Hepatocyte (in vitro differentiated cells): ENCODE data around the gene BORCS5. TPM values are rescaled to one million over a fixed set of nuclear protein-coding genes. Genes with fewer than 3 reads are reported as not detected.

Experiments
- DNase-seq: peaks from one replicate; pipeline ENCODE4 v3.0.0-alpha.2; 2016; ENCODE audit warnings: low spot score
- H2AFZ ChIP-seq: fragments of 200-600 bp; sonication (generic); 2 replicates; pipeline ENCODE4 v1.6.0; 2016; ENCODE audit warnings: antibody characterized with exemption, mild to moderate bottlenecking
- H3K27ac ChIP-seq: fragments of 200-600 bp; sonication (generic); 2 replicates; pipeline ENCODE4 v1.5.1; 2016; ENCODE audit warnings: mild to moderate bottlenecking
- H3K27me3 ChIP-seq: fragments of 200-600 bp; sonication (generic); 2 replicates; pipeline ENCODE4 v1.6.1; 2016
- H3K36me3 ChIP-seq: fragments of 200-600 bp; sonication (generic); replicated peaks from 2 replicates; pipeline ENCODE4 v1.5.1; 2016; ENCODE audit warnings: low read depth; ENCODE audit not compliant: insufficient read depth
- H3K4me1 ChIP-seq: fragments of 200-600 bp; sonication (generic); 2 replicates; pipeline ENCODE4 v1.5.1; 2016; ENCODE audit warnings: mild to moderate bottlenecking, moderate library complexity; ENCODE audit not compliant: insufficient read depth
- H3K4me2 ChIP-seq: fragments of 200-600 bp; sonication (generic); 2 replicates; pipeline ENCODE4 v1.6.0; 2016
- H3K4me3 ChIP-seq: fragments of 200-600 bp; sonication (generic); 2 replicates; pipeline ENCODE4 v1.5.1; 2016; ENCODE audit warnings: mild to moderate bottlenecking
- H3K79me2 ChIP-seq: fragments of 200-600 bp; sonication (generic); 2 replicates; pipeline ENCODE4 v1.6.0; 2017; ENCODE audit warnings: mild to moderate bottlenecking
- H3K9me2 ChIP-seq: fragments of 200-600 bp; sonication (generic); replicated peaks from 2 replicates; pipeline ENCODE4 v1.6.0; 2017; ENCODE audit warnings: mild to moderate bottlenecking; ENCODE audit not compliant: insufficient read depth
- H3K9me3 ChIP-seq: fragments of 200-600 bp; sonication (generic); 2 replicates; pipeline ENCODE4 v1.5.1; 2016; ENCODE audit warnings: low read depth, mild to moderate bottlenecking
- H4K20me1 ChIP-seq: fragments of 200-600 bp; sonication (generic); 2 replicates; pipeline ENCODE4 v1.6.0; 2016; ENCODE audit warnings: mild to moderate bottlenecking; ENCODE audit not compliant: insufficient read depth, poor library complexity, severe bottlenecking
- CTCF ChIP-seq: fragments of 200-600 bp; sonication (generic); IDR thresholded peaks from 2 replicates; pipeline ENCODE4 v1.5.1; 2016; ENCODE audit warnings: antibody characterized with exemption, mild to moderate bottlenecking; ENCODE audit not compliant: poor library complexity
- EZH2 ChIP-seq: fragments of 200-600 bp; sonication (generic); IDR thresholded peaks from 2 replicates; pipeline ENCODE4 v1.6.1; 2016; ENCODE audit warnings: antibody characterized with exemption, mild to moderate bottlenecking, borderline replicate concordance
- EZH2phosphoT487 ChIP-seq: fragments of 200-600 bp; sonication (generic); IDR thresholded peaks from one replicate; pipeline ENCODE4 v1.6.1; 2018; ENCODE audit warnings: antibody characterized with exemption, mild to moderate bottlenecking, low read depth, moderate library complexity; ENCODE audit not compliant: unreplicated experiment, severe bottlenecking
- WGBS: methylation state at CpG from one replicate; pipeline ENCODE4 v1.1.6; 2016; ENCODE audit warnings: low lambda C conversion rate; ENCODE audit errors: missing lambda C conversion rate; 5-methylcytosine and 5-hydroxymethylcytosine counted together
- polyA plus RNA-seq: library from polyadenylated mRNA; unstranded; fragments of >200 nt; fragmentation: Nextera tagmentation; extraction: Ambion mirVana; gene quantifications from 2 replicates; pipeline ENCODE4 v1.2.1, GENCODE V29; 2016
- total RNA-seq: library from RNA; depleted of rRNA; stranded (reverse); fragments of >200 nt; gene quantifications from 2 replicates; pipeline ENCODE4 v1.2.3, GENCODE V29; 2014

BORCS5 gene
- total and polyA plus RNA-seq, 2 experiments from 2014 or later, result 6.6 to 11.2 TPM

DNA sequence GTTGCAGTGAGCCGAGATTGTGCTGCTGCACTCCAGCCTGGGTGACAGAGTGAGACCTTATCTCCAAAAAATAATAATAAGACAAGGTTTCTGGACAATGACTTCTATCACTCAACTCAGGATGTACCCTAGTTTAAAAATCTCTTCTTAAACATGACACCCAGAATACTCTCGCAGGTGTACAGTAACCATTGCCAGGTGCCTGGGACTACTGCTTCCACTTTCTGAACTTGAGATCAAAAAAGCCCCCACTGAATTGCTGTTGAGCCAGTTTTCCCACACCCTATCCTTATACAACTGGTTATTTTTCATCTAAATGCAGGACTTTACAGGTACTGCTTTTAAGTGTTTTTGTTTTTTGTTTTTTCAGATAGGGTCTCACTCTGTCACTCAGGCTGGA, 36.3 kb downstream of the BORCS5 start:
- peak overlapping the region; percentile 78 for H3K27ac ChIP-seq
- H3K36me3 ChIP-seq, result no peaks in the 10 kb centered on the region
- no peak overlapping the region for H2AFZ ChIP-seq
- TF ChIP-seq EZH2phosphoT487, result no peak
- TF ChIP-seq CTCF, result no peak
- TF ChIP-seq EZH2, result no peak
- H3K9me3 ChIP-seq, result no peaks in the 10 kb centered on the region
- no peak for DNase-seq
- H3K4me1 ChIP-seq, result peaks cover 9% of the 10 kb centered on the region
- H3K79me2 ChIP-seq, result peaks cover 9% of the 10 kb centered on the region
- no peak overlapping the region for H3K4me3 ChIP-seq
- WGBS, result 87% methylated on average over 2 of the region's 2 CpGs
- no peaks in the 10 kb centered on the region for H3K9me2 ChIP-seq
- H3K4me2 ChIP-seq, result no peak overlapping the region
- no peaks in the 10 kb centered on the region for H4K20me1 ChIP-seq
- H3K27me3 ChIP-seq, result no peaks in the 10 kb centered on the region

- H3K27me3 ChIP-seq, result no peaks in the 10 kb centered on the region
- H3K27ac ChIP-seq, result peak overlapping the region; percentile 89
- peaks cover 20% of the 10 kb centered on the region for H3K79me2 ChIP-seq
- no peaks in the 10 kb centered on the region for H3K36me3 ChIP-seq
- H4K20me1 ChIP-seq, result no peaks in the 10 kb centered on the region
- no peak for DNase-seq
- 68% methylated on average over 4 of the region's 4 CpGs for WGBS
- H3K9me3 ChIP-seq, result no peaks in the 10 kb centered on the region
- H3K9me2 ChIP-seq, result no peaks in the 10 kb centered on the region
- no peak for TF ChIP-seq CTCF
- peaks cover 27% of the 10 kb centered on the region for H3K4me1 ChIP-seq
- H2AFZ ChIP-seq, result no peak overlapping the region
- no peak overlapping the region for H3K4me2 ChIP-seq
- no peak overlapping the region for H3K4me3 ChIP-seq
Observed at GRCh38 chr12:12396694-12397093, 39.8 kb downstream of the BORCS5 start.

DNA sequence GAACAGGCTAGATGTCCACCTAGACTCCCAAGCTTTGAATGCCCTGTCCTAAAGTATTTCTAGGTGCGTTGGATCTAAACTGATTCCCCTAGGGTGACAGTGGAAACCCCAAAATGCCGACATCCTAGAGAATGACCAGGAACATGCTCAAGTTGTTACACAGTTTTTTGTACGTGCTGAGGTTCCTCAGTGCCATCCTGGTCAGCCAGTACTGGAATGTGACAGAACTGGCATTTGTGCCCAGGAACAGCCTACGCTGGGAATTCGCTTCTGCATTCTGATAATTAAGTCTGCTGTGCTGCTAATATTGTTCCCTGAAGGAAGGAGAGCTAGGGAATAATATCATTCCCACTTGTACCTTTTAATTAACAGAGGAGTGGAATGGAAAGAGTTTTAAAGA, 40.3 kb downstream of the BORCS5 start:
- Histone ChIP-seq H4K20me1 (no peaks in the 10 kb centered on the region), H3K36me3 (no peaks in the 10 kb centered on the region), H3K79me2 (peaks cover 20% of the 10 kb centered on the region), H3K9me2 (no peaks in the 10 kb centered on the region), H3K4me1 (peaks cover 27% of the 10 kb centered on the region), H2AFZ (no peak overlapping the region), H3K4me3 (no peak overlapping the region), H3K27me3 (no peaks in the 10 kb centered on the region), H3K4me2 (no peak overlapping the region), H3K27ac (peak overlapping the region; percentile 89), H3K9me3 (no peaks in the 10 kb centered on the region)
- 87% methylated on average over 5 of the region's 5 CpGs for WGBS
- TF ChIP-seq EZH2phosphoT487, result no peak
- TF ChIP-seq CTCF, result no peak
- TF ChIP-seq EZH2, result no peak
- no peak for DNase-seq
